ENCODE data around the gene FAM98C.

Gene FAM98C

DNA sequence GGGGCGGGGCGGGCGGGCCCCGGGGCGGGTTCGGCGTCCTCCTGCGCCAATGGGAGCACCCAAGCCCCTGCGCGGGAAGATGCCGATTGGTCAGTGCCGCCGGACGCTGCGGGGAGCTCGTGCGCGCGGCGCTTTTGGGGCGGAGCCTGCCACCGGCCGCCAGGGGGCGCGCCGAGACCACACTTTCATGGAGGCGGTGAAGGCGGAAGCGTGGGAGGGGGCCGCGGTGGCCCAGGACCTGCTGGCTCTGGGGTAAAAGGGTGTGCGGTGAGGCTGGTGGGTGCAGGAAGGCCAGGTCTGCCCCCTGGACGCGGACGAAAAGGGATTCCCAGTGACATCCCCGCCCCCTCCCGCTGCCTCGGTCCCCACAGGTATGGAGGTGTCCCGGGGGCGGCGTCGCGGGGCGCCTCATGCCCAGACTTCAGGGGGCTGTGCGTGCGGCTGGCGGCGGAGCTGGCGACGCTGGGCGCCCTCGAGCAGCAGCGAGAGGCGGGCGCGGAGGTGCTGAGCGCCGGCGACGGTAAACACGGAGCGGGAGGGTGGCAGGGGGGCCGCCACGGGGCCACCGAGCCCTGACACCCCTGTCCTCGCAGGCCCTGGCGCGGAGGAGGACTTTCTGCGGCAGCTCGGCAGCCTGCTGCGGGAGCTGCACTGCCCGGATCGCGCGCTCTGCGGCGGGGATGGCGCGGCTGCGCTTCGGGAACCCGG, at the start of gene FAM98C:
Gene FAM98C, plus strand, starts transcription at position 127 of the 708 bp plus-strand sequence. Its CDS starts 61 bp downstream, at position 188.
- TF ChIP-seq, protein P1, sequence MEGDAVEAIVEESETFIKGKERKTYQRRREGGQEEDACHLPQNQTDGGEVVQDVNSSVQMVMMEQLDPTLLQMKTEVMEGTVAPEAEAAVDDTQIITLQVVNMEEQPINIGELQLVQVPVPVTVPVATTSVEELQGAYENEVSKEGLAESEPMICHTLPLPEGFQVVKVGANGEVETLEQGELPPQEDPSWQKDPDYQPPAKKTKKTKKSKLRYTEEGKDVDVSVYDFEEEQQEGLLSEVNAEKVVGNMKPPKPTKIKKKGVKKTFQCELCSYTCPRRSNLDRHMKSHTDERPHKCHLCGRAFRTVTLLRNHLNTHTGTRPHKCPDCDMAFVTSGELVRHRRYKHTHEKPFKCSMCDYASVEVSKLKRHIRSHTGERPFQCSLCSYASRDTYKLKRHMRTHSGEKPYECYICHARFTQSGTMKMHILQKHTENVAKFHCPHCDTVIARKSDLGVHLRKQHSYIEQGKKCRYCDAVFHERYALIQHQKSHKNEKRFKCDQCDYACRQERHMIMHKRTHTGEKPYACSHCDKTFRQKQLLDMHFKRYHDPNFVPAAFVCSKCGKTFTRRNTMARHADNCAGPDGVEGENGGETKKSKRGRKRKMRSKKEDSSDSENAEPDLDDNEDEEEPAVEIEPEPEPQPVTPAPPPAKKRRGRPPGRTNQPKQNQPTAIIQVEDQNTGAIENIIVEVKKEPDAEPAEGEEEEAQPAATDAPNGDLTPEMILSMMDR (conservative IDR thresholded peaks at IDR 0.05; ENCODE audit: low read length): peak; percentile 65
- DNase-seq (ENCODE audit: low read depth): peak; percentile 94
- peak within 1 kb of the TSS; percentile 93 for H3K4me3 ChIP-seq (ENCODE audit: low read length)

DNA sequence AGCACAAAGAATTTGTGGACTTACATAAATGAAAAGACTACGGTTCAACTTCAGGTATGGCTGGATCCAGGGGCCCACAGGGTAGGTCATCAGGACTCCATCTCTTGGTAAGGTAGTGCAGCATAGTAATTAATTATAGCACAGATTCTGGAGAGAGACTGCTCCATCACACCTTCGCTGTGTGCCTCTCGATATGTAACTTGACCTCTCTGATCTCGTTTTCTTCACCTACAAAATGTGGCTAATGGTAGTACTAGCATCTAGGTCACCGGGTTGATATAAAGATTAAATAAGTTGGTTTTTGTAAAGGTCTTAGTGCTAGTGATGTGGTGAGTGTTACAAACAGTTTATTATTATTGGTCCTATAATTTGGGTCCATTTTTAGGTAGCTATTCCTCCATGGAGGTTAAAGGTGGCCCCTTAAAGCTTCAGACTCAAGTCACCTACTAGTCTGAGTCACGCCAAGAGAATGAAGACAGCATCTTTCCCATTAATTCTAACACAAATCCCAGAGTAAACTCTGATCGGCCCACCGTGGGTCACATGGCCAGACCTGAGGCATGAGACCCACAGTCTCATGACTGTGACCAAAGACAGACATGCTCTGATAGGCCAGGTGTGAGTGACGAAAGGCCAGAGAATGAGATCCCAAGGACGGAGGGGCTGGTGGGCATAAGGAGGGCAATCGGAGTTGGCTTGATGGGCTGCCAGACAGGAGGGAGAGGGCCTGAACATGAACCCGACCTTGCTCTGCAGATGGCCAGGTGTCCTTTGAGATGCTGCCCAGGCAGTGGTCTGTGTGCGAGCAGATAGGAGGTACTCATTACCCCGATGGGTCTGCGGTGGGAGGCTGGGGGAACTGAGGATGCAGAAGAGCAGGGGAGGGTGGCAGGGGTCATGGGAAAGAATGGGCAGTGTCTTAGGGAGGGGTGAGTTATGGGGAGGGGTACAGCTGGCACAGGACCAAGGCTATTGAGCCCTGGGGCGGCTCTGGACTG, 46.9 kb upstream of the FAM98C start:
- no peak overlapping the region for H3K4me3 ChIP-seq (ENCODE audit: low read length)
- DNase-seq (ENCODE audit: low read depth): no peak
- TF ChIP-seq, protein P1 (conservative IDR thresholded peaks at IDR 0.05; ENCODE audit: low read length): no peak

DNA sequence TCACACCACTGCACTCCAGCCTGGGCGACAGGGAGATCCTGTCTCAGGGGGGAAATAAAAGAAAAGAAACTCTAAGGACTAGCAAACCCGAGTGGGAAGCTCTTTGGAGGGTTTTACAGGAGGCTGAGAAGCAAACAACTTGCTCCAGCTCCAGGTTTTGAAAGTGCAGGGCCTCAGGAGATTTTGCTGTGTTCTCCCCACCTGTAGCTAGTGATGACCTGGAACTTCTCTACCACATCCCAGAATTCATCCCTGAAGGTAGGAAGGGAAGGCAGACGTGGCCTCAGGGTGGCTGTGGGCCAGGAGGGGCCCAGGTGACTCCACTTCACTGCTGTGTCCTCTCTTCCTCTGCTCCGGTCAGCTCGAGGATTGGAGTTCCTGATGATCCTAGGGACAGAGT, 44.8 kb upstream of the FAM98C start:
- TF ChIP-seq, protein P1 (conservative IDR thresholded peaks at IDR 0.05; ENCODE audit: low read length): no peak
- no peak overlapping the region for H3K4me3 ChIP-seq (ENCODE audit: low read length)
- no peak for DNase-seq (ENCODE audit: low read depth)

DNA sequence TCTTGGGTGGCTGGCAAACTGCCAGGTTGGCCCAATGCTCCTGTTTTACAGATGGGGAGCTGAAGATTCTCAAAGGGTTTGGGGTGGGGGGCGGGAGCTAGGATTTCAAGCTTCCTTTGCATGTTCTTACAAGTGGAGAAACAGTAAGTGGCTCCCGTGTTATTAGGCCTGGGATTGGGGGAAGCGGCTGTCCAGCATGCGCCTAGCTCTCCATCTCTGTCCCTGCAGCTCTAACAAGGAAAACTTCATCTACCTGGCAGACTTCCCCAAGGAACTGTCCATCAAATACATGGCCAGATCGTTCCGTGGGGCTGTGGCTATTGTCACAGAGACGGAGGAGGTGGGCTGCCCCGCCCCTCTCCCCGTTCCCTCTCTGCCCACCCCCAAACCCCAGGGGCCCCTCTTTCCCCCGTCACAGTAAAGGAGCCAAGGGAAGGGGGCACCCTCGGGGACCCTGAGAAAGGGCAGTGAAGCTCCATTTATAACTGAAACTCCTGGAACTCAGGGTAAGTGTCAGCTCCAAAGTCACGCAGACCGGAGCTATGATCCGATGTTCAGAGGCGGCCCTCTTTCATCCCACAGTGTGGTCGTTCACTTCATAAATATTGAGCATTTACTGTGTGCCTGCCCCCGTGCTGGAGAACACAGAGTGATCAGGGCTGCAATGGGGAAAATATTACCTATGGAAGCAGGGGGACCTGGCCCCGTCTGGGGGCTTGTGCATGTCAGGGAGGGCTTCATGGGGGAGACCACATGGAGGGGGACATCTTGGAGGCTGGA, 43.5 kb upstream of the FAM98C start:
- TF ChIP-seq, protein P1 (conservative IDR thresholded peaks at IDR 0.05; ENCODE audit: low read length): no peak
- H3K4me3 ChIP-seq (ENCODE audit: low read length): no peak overlapping the region
- no peak for DNase-seq (ENCODE audit: low read depth)

DNA sequence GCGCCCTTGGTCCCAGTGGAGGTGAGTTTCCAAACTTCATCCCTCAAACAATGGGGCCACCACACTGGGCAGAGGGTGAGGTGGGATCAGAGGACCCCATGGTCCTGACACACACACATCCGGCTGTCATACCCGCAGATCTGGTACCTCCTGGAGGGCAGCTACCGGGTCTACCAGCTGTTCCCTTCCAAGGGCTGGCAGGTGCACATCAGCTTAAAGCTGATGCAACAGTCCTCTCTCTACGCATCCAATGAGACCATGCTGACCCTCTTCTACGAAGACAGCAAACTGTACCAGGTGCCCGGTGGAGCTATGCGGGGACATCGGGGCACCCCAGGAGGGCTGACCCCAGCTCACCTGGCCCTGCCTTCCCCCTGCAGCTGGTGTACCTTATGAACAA, 42.5 kb upstream of the FAM98C start:
- no peak overlapping the region for H3K4me3 ChIP-seq (ENCODE audit: low read length)
- TF ChIP-seq, protein P1 (conservative IDR thresholded peaks at IDR 0.05; ENCODE audit: low read length): no peak
- DNase-seq (ENCODE audit: low read depth): no peak

DNA sequence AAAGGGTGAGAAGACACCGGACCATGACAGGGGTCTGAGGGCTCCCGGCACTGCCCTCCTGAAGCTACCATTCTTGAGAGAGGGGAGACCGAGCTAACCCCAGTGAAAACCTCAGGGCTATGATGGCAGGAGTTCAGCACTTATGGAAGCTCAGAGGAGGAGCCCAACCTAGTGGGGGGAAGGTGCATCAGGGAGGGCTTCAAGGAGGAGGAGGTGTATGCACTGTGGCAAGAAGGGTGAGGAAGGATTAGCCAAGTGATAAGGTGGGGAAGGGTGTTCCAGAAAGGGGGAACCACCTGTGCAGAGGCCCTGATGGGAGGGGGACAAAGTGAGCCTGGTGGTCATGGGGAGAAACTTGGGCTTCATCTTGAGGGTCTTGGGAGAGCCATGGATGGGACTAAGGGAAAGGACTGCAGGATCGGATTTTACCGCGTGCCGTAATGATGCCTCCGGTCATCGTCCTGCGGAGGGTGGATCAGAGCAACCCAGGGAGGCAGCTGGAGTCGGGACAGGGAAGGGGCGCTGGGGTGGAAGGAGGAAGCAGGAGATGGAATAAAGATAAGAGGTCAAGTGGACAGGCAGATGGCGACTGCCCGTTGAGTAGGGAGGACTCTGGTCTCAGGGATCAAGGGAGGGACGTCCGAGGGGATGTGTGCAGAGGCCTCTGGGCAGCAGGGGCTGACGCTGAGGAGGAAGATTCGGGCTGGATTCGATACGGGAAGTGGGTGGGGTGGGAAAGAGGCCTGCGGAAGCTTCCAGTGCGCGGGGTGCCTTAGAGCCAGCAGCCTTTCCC, 41.9 kb upstream of the FAM98C start:
- TF ChIP-seq, protein P1 (conservative IDR thresholded peaks at IDR 0.05; ENCODE audit: low read length): no peak
- peak overlapping the region; percentile 66 for H3K4me3 ChIP-seq (ENCODE audit: low read length)
- DNase-seq (ENCODE audit: low read depth): no peak
